ENCODE measurements around the gene MAL. TPM values are rescaled to one million over a fixed set of nuclear protein-coding genes. Genes with fewer than 3 reads are reported as not detected.

The MAL gene
- total RNA-seq, 1 donor: not detected

- Histone ChIP-seq H3K79me2 (ENCODE audit: insufficient read depth, low read length) (no peaks in the 10 kb centered on the region), H3K9me3 (ENCODE audit: low read depth, low read length) (no peaks in the 10 kb centered on the region), H3K4me2 (ENCODE audit: insufficient read depth, low read length) (no peak overlapping the region), H3K4me3 (ENCODE audit: insufficient read depth, low read length) (no peak overlapping the region), H3K4me1 (ENCODE audit: insufficient read depth, low read length) (no peaks in the 10 kb centered on the region), H3K27me3 (ENCODE audit: insufficient read depth, low read length) (peaks cover 24% of the 10 kb centered on the region), H3K27ac (ENCODE audit: low read depth, low read length) (no peak overlapping the region), H2AFZ (ENCODE audit: low read length) (no peak overlapping the region), H4K20me1 (ENCODE audit: insufficient read depth, low read length) (no peaks in the 10 kb centered on the region), H3K36me3 (ENCODE audit: insufficient read depth, low read length) (no peaks in the 10 kb centered on the region)
- no peak for TF ChIP-seq CTCF (IDR thresholded peaks at IDR 0.05; ENCODE audit: extremely low read depth, low read depth, low read length)
- DNase-seq (ENCODE audit: insufficient read length, low spot score, missing footprints): no peak
Measured at GRCh38 chr2:94999431-94999883, 26.1 kb upstream of the MAL start.

- H2AFZ ChIP-seq (ENCODE audit: low read length): no peak overlapping the region
- peaks cover 18% of the 10 kb centered on the region for H3K27me3 ChIP-seq (ENCODE audit: insufficient read depth, low read length)
- no peaks in the 10 kb centered on the region for H3K36me3 ChIP-seq (ENCODE audit: insufficient read depth, low read length)
- no peak overlapping the region for H3K4me2 ChIP-seq (ENCODE audit: insufficient read depth, low read length)
- H3K9me3 ChIP-seq (ENCODE audit: low read depth, low read length): no peaks in the 10 kb centered on the region
- no peak overlapping the region for H3K27ac ChIP-seq (ENCODE audit: low read depth, low read length)
- H4K20me1 ChIP-seq (ENCODE audit: insufficient read depth, low read length): no peaks in the 10 kb centered on the region
- no peak for DNase-seq (ENCODE audit: insufficient read length, low spot score, missing footprints)
- H3K4me1 ChIP-seq (ENCODE audit: insufficient read depth, low read length): no peaks in the 10 kb centered on the region
- H3K79me2 ChIP-seq (ENCODE audit: insufficient read depth, low read length): no peaks in the 10 kb centered on the region
- H3K4me3 ChIP-seq (ENCODE audit: insufficient read depth, low read length): no peak overlapping the region
- TF ChIP-seq CTCF (IDR thresholded peaks at IDR 0.05; ENCODE audit: extremely low read depth, low read depth, low read length): no peak
Measured at GRCh38 chr2:95001051-95001562, 24.4 kb upstream of the MAL start.

GRCh38 chr2:95001701-95002100 lies 23.8 kb upstream of the MAL start:
- H3K27ac ChIP-seq (ENCODE audit: low read depth, low read length): no peak overlapping the region
- no peaks in the 10 kb centered on the region for H3K36me3 ChIP-seq (ENCODE audit: insufficient read depth, low read length)
- H3K4me3 ChIP-seq (ENCODE audit: insufficient read depth, low read length): no peak overlapping the region
- no peak overlapping the region for H2AFZ ChIP-seq (ENCODE audit: low read length)
- peaks cover 12% of the 10 kb centered on the region for H3K27me3 ChIP-seq (ENCODE audit: insufficient read depth, low read length)
- H3K79me2 ChIP-seq (ENCODE audit: insufficient read depth, low read length): no peaks in the 10 kb centered on the region
- H4K20me1 ChIP-seq (ENCODE audit: insufficient read depth, low read length): no peaks in the 10 kb centered on the region
- H3K9me3 ChIP-seq (ENCODE audit: low read depth, low read length): no peaks in the 10 kb centered on the region
- TF ChIP-seq CTCF (IDR thresholded peaks at IDR 0.05; ENCODE audit: extremely low read depth, low read depth, low read length): no peak
- no peak overlapping the region for H3K4me2 ChIP-seq (ENCODE audit: insufficient read depth, low read length)
- DNase-seq (ENCODE audit: insufficient read length, low spot score, missing footprints): no peak
- H3K4me1 ChIP-seq (ENCODE audit: insufficient read depth, low read length): no peaks in the 10 kb centered on the region

DNA sequence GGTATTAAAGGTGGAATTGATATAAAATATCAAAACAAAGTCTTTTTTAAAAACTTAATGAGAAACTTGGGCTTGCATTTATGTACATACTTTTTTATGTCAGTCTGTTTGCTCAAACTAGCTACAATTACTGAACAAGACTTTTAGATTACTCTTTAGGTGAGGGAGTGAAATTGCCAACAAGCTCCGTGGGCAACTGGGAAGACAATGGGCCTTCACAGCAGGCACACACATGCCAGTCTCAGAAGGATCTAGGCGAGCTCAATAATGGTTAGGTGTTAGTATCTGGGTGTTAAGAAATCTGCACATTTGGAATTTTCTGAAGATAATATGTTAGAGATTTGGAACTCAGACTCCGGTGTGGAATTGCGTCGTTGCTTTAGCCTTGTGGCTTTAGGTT lies 23.0 kb upstream of the MAL start:
- no peaks in the 10 kb centered on the region for H3K4me1 ChIP-seq (ENCODE audit: insufficient read depth, low read length)
- H3K9me3 ChIP-seq (ENCODE audit: low read depth, low read length): no peaks in the 10 kb centered on the region
- H3K4me2 ChIP-seq (ENCODE audit: insufficient read depth, low read length): no peak overlapping the region
- H2AFZ ChIP-seq (ENCODE audit: low read length): no peak overlapping the region
- peaks cover 9% of the 10 kb centered on the region for H3K27me3 ChIP-seq (ENCODE audit: insufficient read depth, low read length)
- no peak for TF ChIP-seq CTCF (IDR thresholded peaks at IDR 0.05; ENCODE audit: extremely low read depth, low read depth, low read length)
- no peak for DNase-seq (ENCODE audit: insufficient read length, low spot score, missing footprints)
- no peaks in the 10 kb centered on the region for H3K79me2 ChIP-seq (ENCODE audit: insufficient read depth, low read length)
- H3K4me3 ChIP-seq (ENCODE audit: insufficient read depth, low read length): no peak overlapping the region
- H3K27ac ChIP-seq (ENCODE audit: low read depth, low read length): no peak overlapping the region
- no peaks in the 10 kb centered on the region for H4K20me1 ChIP-seq (ENCODE audit: insufficient read depth, low read length)
- no peaks in the 10 kb centered on the region for H3K36me3 ChIP-seq (ENCODE audit: insufficient read depth, low read length)
